K562 (cell line): ENCODE data around the gene PSME1. TPM values are rescaled to one million over a fixed set of nuclear protein-coding genes. Genes with fewer than 3 reads are reported as not detected.

ENCODE experiments used
- CEBPB ChIP-seq: fragments of 450-650 bp; IDR thresholded peaks from 2 replicates; pipeline ENCODE4 v1.6.1; 2016; ENCODE audit warnings: missing genetic modification characterization, missing compliant biosample characterization
- CREB1 ChIP-seq, 2 experiments: sonication (generic) in 1 of 2; formaldehyde crosslinking in 1 of 2; IDR thresholded peaks; 2 replicates each; pipeline versions ENCODE4 v1.6.1 to v1.8.0; 2012 to 2022; ENCODE audit warnings: inconsistent platforms in 1 of 2, mild to moderate bottlenecking in 1 of 2, missing genetic modification reagents in 1 of 2, moderate library complexity in 1 of 2
- EGR1 ChIP-seq: fragments of 450-650 bp; conservative IDR thresholded peaks from 2 replicates; pipeline ENCODE4 v1.6.1; 2017; ENCODE audit warnings: mild to moderate bottlenecking
- SLC30A9 ChIP-seq: fragments of 250-450 bp; sonication (Bioruptor Pico); IDR thresholded peaks from 2 replicates; pipeline ENCODE4 v1.8.0; 2022; ENCODE audit warnings: mild to moderate bottlenecking, moderate library complexity
- TCF3 ChIP-seq: sonication (generic); formaldehyde crosslinking; IDR thresholded peaks from 2 replicates; pipeline ENCODE4 v1.4.0; 2020; ENCODE audit warnings: mild to moderate bottlenecking, missing genetic modification reagents
- XRCC4 ChIP-seq: IDR thresholded peaks from one replicate; pipeline ENCODE4 v1.6.1; 2011; ENCODE audit not compliant: insufficient read depth, insufficient read length; ENCODE audit errors: extremely low read depth
- polyA plus RNA-seq, 8 experiments: library from polyadenylated mRNA; depleted of rRNA in 4 of 8; stranded (reverse) in 5 of 8; unstranded in 3 of 8; fragments of >200 nt; fragmentation: Nextera tagmentation in 2 of 8; fragmentation: Illumina TruSeq in 1 of 8; extraction: Ambion mirVana in 2 of 8; extraction: Trizol in 1 of 8; gene quantifications; 2 replicates each; pipeline versions ENCODE4 v1.2.1 to v1.2.3, GENCODE V29; 2011 to 2014; ENCODE audit warnings: inconsistent platforms in 1 of 8, missing spikeins in 1 of 8
- total RNA-seq, 7 experiments: library from RNA; depleted of rRNA in 6 of 7; stranded (reverse); fragments of >200 nt in 6 of 7; fragmentation: Illumina TruSeq in 2 of 7; extraction: Trizol in 2 of 7; gene quantifications; 2 replicates each; pipeline versions ENCODE4 v1.2.1 to v1.2.3, GENCODE V29; 2011 to 2021; ENCODE audit warnings: low replicate concordance in 1 of 7
- TF ChIP-seq, protein P1 (sequence below): sonication (generic); formaldehyde crosslinking; IDR thresholded peaks from 2 replicates; pipeline ENCODE4 v1.8.0; 2023; ENCODE audit warnings: mild to moderate bottlenecking, missing genetic modification reagents

The PSME1 gene
- total and polyA plus RNA-seq, 9 of the 15 experiments (the other 6 are each of a cell fraction or from before 2014, with no cell fraction given), result 20.3 to 180 (median 67.5) TPM

DNA sequence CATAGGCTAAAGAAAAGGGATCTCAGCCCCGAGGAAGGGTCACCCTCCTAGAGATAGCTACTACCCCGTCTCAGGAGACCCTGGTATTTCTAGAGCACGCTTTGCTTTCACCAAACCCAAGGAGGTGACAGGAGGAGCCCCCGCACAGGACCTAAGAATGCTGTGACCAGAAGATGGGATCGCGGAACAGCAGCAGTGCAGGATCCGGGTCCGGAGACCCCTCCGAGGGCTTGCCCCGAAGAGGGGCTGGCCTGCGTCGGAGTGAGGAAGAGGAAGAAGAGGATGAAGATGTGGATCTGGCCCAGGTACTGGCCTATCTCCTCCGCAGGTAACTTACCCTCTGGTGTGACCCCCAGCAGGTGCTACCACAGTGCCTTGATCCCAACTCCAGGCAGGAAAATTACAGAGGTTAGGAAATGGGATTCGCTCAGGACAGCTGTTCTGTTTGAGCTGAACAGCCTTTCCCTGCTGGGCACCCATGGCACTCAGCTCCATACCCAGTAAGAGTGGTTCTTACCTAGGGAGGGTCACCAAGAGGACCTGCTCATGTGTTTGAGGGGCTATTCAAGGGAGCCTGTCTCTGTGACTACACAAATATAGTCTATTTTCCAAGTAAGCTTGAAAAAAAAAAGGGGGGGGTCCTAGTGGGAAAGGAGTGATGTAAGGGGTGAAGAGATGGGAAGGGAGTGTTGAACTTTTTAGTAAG, 20.4 kb upstream of the PSME1 start (continued):
- TF ChIP-seq, protein P1, sequence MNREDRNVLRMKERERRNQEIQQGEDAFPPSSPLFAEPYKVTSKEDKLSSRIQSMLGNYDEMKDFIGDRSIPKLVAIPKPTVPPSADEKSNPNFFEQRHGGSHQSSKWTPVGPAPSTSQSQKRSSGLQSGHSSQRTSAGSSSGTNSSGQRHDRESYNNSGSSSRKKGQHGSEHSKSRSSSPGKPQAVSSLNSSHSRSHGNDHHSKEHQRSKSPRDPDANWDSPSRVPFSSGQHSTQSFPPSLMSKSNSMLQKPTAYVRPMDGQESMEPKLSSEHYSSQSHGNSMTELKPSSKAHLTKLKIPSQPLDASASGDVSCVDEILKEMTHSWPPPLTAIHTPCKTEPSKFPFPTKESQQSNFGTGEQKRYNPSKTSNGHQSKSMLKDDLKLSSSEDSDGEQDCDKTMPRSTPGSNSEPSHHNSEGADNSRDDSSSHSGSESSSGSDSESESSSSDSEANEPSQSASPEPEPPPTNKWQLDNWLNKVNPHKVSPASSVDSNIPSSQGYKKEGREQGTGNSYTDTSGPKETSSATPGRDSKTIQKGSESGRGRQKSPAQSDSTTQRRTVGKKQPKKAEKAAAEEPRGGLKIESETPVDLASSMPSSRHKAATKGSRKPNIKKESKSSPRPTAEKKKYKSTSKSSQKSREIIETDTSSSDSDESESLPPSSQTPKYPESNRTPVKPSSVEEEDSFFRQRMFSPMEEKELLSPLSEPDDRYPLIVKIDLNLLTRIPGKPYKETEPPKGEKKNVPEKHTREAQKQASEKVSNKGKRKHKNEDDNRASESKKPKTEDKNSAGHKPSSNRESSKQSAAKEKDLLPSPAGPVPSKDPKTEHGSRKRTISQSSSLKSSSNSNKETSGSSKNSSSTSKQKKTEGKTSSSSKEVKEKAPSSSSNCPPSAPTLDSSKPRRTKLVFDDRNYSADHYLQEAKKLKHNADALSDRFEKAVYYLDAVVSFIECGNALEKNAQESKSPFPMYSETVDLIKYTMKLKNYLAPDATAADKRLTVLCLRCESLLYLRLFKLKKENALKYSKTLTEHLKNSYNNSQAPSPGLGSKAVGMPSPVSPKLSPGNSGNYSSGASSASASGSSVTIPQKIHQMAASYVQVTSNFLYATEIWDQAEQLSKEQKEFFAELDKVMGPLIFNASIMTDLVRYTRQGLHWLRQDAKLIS, result no peak
- TF ChIP-seq EGR1, result no peak
- no peak for TF ChIP-seq SLC30A9 (CRISPR knock-in tag)
- TF ChIP-seq XRCC4, result no peak
- TF ChIP-seq CREB1 (IDR thresholded peaks at IDR 0.05), result no peak
- TF ChIP-seq CREB1 (CRISPR knock-in tag; IDR thresholded peaks at IDR 0.05), result no peak
- no peak for TF ChIP-seq CEBPB (tag)
- no peak for TF ChIP-seq TCF3 (CRISPR knock-in tag)
